OCI-LY3 (cell line): ENCODE measurements around the gene ANKH.

Source experiments
- CTCF ChIP-seq: fragments of 200-600, 300-600 bp; sonication (generic); IDR thresholded peaks from 2 replicates; pipeline ENCODE4 v1.5.1; 2014; ENCODE audit warnings: antibody characterized with exemption, low read length, low read depth
- EZH2phosphoT487 ChIP-seq: fragments of 200-600 bp; shearing (Covaris generic); IDR thresholded peaks from 2 replicates; pipeline ENCODE4 v1.6.1; 2018; ENCODE audit warnings: antibody characterized with exemption, mixed run types, low read depth

- TF ChIP-seq CTCF: no peak
- TF ChIP-seq EZH2phosphoT487: no peak
Observed at GRCh38 chr5:14713476-14714390, 157.8 kb downstream of the ANKH start.
